K562 (cell line): ENCODE data around the gene ADCY4. TPM values are rescaled to one million over a fixed set of nuclear protein-coding genes. Genes with fewer than 3 reads are reported as not detected.

Experiments
- ATAC-seq: fragments of 200-7000 bp; cut with Tn5 transposase; 3 replicates; pipeline ENCODE4 v1.9.1; 2020; ENCODE audit warnings: moderate library complexity
- BruUV-seq: library from RNA; stranded (reverse); fragments of 400-500 nt; replicated peaks from 2 replicates; lab custom pipeline; 2021; lab: Mats Ljungman, UMichigan
- CTCF ChIA-PET: fragments of 300-600 bp; formaldehyde crosslinking; extraction: SDS; loops from one replicate; lab custom pipeline; 2021; ENCODE audit warnings: low intra/inter-chr PET ratio; lab: Yijun Ruan, JAX
- POLR2A ChIA-PET: fragments of 300-600, 350-650 bp; sonication (Branson Sonifier 250); formaldehyde crosslinking; extraction: SDS; loops from one replicate; lab custom pipeline; 2021; ENCODE audit warnings: antibody characterized with exemption, inconsistent platforms; lab: Yijun Ruan, JAX
- DNase-seq, 4 experiments: peaks; one replicate each; pipeline versions ENCODE4 v3.0.0 to v3.0.0-alpha.2; 2011 to 2018; ENCODE audit warnings: low spot score in 3 of 4, mixed read lengths in 3 of 4; ENCODE audit errors: extremely low read depth in 1 of 4
- FAIRE-seq: peaks from 2 replicates; lab custom pipeline; 2011; peaks lifted over from hg19 to GRCh38; lab: Jason Lieb, UNC
- H2AFZ ChIP-seq: 2 replicates; pipeline ENCODE4 v1.6.0; 2011; ENCODE audit warnings: low read depth, low read length, control low read depth, inconsistent platforms
- H3K27ac ChIP-seq: fragments of 200-600 bp; 3 replicates; pipeline ENCODE4 v1.8.0; 2011; ENCODE audit warnings: low read depth, mild to moderate bottlenecking, control low read depth, inconsistent platforms, low read length, moderate library complexity, mixed read lengths; ENCODE audit errors: extremely low read depth
- H3K27me3 ChIP-seq, 2 experiments: fragments of 300-600 bp in 1 of 2; 2 replicates in 1 of 2; 3 replicates in 1 of 2; pipeline versions ENCODE4 v1.6.0 to v1.8.0; 2011; ENCODE audit warnings: inconsistent platforms in 2 of 2, low read length in 2 of 2, mild to moderate bottlenecking in 1 of 2, mixed read lengths in 1 of 2, moderate library complexity in 1 of 2; ENCODE audit not compliant: control insufficient read depth in 2 of 2, insufficient read depth in 2 of 2
- H3K36me3 ChIP-seq: fragments of 300-600 bp; 3 replicates; pipeline ENCODE4 v1.8.0; 2011; ENCODE audit warnings: mild to moderate bottlenecking, low read length, inconsistent platforms; ENCODE audit not compliant: control insufficient read depth, insufficient read depth
- H3K4me1 ChIP-seq, 2 experiments: fragments of 200-600 bp in 1 of 2; replicated peaks in 1 of 2; 2 replicates in 1 of 2; 3 replicates in 1 of 2; pipeline versions ENCODE4 v1.5.1 to v1.8.0; 2011; ENCODE audit warnings: inconsistent platforms in 2 of 2, low read length in 2 of 2, mild to moderate bottlenecking in 1 of 2, mixed read lengths in 1 of 2, moderate library complexity in 1 of 2; ENCODE audit not compliant: control insufficient read depth in 2 of 2, insufficient read depth in 2 of 2
- H3K4me2 ChIP-seq: 2 replicates; pipeline ENCODE4 v1.6.1; 2011; ENCODE audit warnings: low read length, control low read depth, inconsistent platforms, mixed read lengths; ENCODE audit not compliant: insufficient read depth
- H3K4me3 ChIP-seq: fragments of 200-600 bp; sonication (generic), shearing (Covaris generic); 2 replicates; pipeline ENCODE4 v1.5.1; 2016; ENCODE audit warnings: control low read depth, inconsistent platforms
- H3K79me2 ChIP-seq: fragments of 200-600 bp; 3 replicates; pipeline ENCODE4 v1.8.0; 2011; ENCODE audit warnings: low read length, inconsistent platforms; ENCODE audit not compliant: control insufficient read depth, insufficient read depth
- H3K9ac ChIP-seq, 2 experiments: 2 replicates each; pipeline versions ENCODE4 v1.6.0 to v1.6.1; 2011; ENCODE audit warnings: low read depth in 2 of 2, low read length in 2 of 2, control low read depth in 1 of 2, inconsistent platforms in 1 of 2, mild to moderate bottlenecking in 1 of 2, mixed read lengths in 1 of 2; ENCODE audit not compliant: insufficient read depth in 1 of 2
- H3K9me1 ChIP-seq: one replicate; pipeline ENCODE4 v1.6.0; 2011; ENCODE audit warnings: inconsistent platforms, mild to moderate bottlenecking, low read length, moderate library complexity; ENCODE audit not compliant: control insufficient read depth, insufficient read depth
- H3K9me3 ChIP-seq: replicated peaks from 2 replicates; pipeline ENCODE4 v1.5.1; 2011; ENCODE audit warnings: low read depth, low read length, inconsistent platforms; ENCODE audit not compliant: control insufficient read depth, insufficient read depth
- H4K20me1 ChIP-seq: replicated peaks from 2 replicates; pipeline ENCODE4 v1.6.1; 2011; ENCODE audit warnings: low read length, inconsistent platforms, mixed read lengths; ENCODE audit not compliant: control insufficient read depth, insufficient read depth
- CBFA2T3 ChIP-seq: fragments of 450-650 bp; IDR thresholded peaks from 2 replicates; pipeline ENCODE4 v1.6.1; 2017
- DLX4 ChIP-seq: fragments of 250-450 bp; sonication (Bioruptor Pico); IDR thresholded peaks from 2 replicates; pipeline ENCODE4 v1.6.1; 2021; ENCODE audit warnings: mild to moderate bottlenecking
- DMBX1 ChIP-seq: fragments of 250-450 bp; sonication (Bioruptor Pico); IDR thresholded peaks from 2 replicates; pipeline ENCODE4 v1.8.0; 2022; ENCODE audit warnings: inconsistent platforms, mild to moderate bottlenecking, moderate library complexity, borderline replicate concordance
- ESRRB ChIP-seq: fragments of 250-450 bp; sonication (Bioruptor Pico); IDR thresholded peaks from 2 replicates; pipeline ENCODE4 v1.5.0; 2020; ENCODE audit warnings: mild to moderate bottlenecking, moderate library complexity, borderline replicate concordance
- GABPB2 ChIP-seq: fragments of 250-450 bp; sonication (Bioruptor Pico); conservative IDR thresholded peaks from 2 replicates; pipeline ENCODE4 v1.5.1; 2021; ENCODE audit warnings: mild to moderate bottlenecking
- GTF3C2 ChIP-seq: IDR thresholded peaks from 3 replicates; pipeline ENCODE4 v1.6.1; 2011; ENCODE audit warnings: borderline replicate concordance, mild to moderate bottlenecking, moderate library complexity; ENCODE audit not compliant: insufficient read length; ENCODE audit errors: extremely low read depth
- HDAC3 ChIP-seq: fragments of 450-650 bp; IDR thresholded peaks from 2 replicates; pipeline ENCODE4 v1.6.1; 2018; ENCODE audit warnings: borderline replicate concordance, mild to moderate bottlenecking, moderate library complexity; ENCODE audit not compliant: partially characterized antibody
- HNRNPL ChIP-seq: fragments of 200-400 bp; formaldehyde crosslinking; IDR thresholded peaks from 2 replicates; pipeline ENCODE4 v1.6.1; 2017; ENCODE audit warnings: low read depth, mild to moderate bottlenecking, low read length
- L3MBTL2 ChIP-seq: fragments of 450-650 bp; IDR thresholded peaks from 2 replicates; pipeline ENCODE4 v1.6.1; 2016; ENCODE audit warnings: mild to moderate bottlenecking, moderate library complexity
- MLX ChIP-seq, 2 experiments: fragments of 450-650 bp in 1 of 2; sonication (generic) in 1 of 2; formaldehyde crosslinking; conservative IDR thresholded peaks; 2 replicates each; pipeline versions ENCODE4 v1.4.0 to v1.8.1; 2020 to 2022; ENCODE audit warnings: mild to moderate bottlenecking in 1 of 2, missing genetic modification reagents in 1 of 2
- PHB ChIP-seq: fragments of 250-450 bp; sonication (Bioruptor Pico); IDR thresholded peaks from 2 replicates; pipeline ENCODE4 v1.5.0; 2021
- RAD21 ChIP-seq, 2 experiments: fragments of 250-450 bp in 1 of 2; fragments of 450-650 bp in 1 of 2; sonication (Bioruptor Pico) in 1 of 2; formaldehyde crosslinking in 1 of 2; IDR thresholded peaks in 1 of 2; conservative IDR thresholded peaks in 1 of 2; 2 replicates each; pipeline versions ENCODE4 v1.4.0 to v1.8.0; 2020 to 2022; ENCODE audit warnings: mild to moderate bottlenecking in 2 of 2, moderate library complexity in 1 of 2
- SPI1 ChIP-seq: IDR thresholded peaks from 2 replicates; pipeline ENCODE4 v1.6.1; 2011; ENCODE audit warnings: low read depth, low read length, control low read depth, borderline replicate concordance
- SRSF7 ChIP-seq: fragments of 200-400 bp; formaldehyde crosslinking; optimal IDR thresholded peaks from 2 replicates; pipeline ENCODE3; 2017; ENCODE audit warnings: mild to moderate bottlenecking, low read depth, low read length
- ZFP36 ChIP-seq: fragments of 150-350 bp; IDR thresholded peaks from 2 replicates; pipeline ENCODE4 v1.6.1; 2018; ENCODE audit warnings: low read length, low read depth; ENCODE audit not compliant: partially characterized antibody
- ZKSCAN8 ChIP-seq: fragments of 200-800 bp; sonication (Bioruptor generic); IDR thresholded peaks from 2 replicates; pipeline ENCODE4 v1.6.1; 2016; ENCODE audit warnings: missing genetic modification characterization, missing compliant biosample characterization
- ZNF124 ChIP-seq: sonication (generic); formaldehyde crosslinking; IDR thresholded peaks from 2 replicates; pipeline ENCODE4 v1.8.1; 2022; ENCODE audit warnings: missing genetic modification reagents
- ZNF766 ChIP-seq: fragments of 200-800 bp; sonication (Bioruptor generic); conservative IDR thresholded peaks from 2 replicates; pipeline ENCODE4 v1.6.1; 2016; ENCODE audit warnings: missing genetic modification characterization, missing compliant biosample characterization
- WGBS: fragments of 100-300 bp; shearing (Covaris generic); methylation state at CpG from one replicate; pipeline ENCODE4 v1.1.6; 2016; ENCODE audit warnings: low coverage, mixed read lengths; ENCODE audit not compliant: insufficient coverage; ENCODE audit errors: missing lambda C conversion rate; 5-methylcytosine and 5-hydroxymethylcytosine counted together
- in situ Hi-C: fragments of 300-500 bp; cut with MboI; formaldehyde crosslinking; loops from 4 replicates; pipeline ENCODE4 v1.15.0; 2018; ENCODE audit warnings: inconsistent platforms, mixed read lengths
- intact Hi-C: fragments of 100-400 bp; cut with micrococcal nuclease; formaldehyde crosslinking; loops from 2 replicates; pipeline ENCODE4 v1.14.2; 2022
- polyA plus RNA-seq, 8 experiments: library from polyadenylated mRNA; depleted of rRNA in 4 of 8; stranded (reverse) in 5 of 8; unstranded in 3 of 8; fragments of >200 nt; fragmentation: Nextera tagmentation in 2 of 8; fragmentation: Illumina TruSeq in 1 of 8; extraction: Ambion mirVana in 2 of 8; extraction: Trizol in 1 of 8; gene quantifications; 2 replicates each; pipeline versions ENCODE4 v1.2.1 to v1.2.3, GENCODE V29; 2011 to 2014; ENCODE audit warnings: inconsistent platforms in 1 of 8, missing spikeins in 1 of 8
- total RNA-seq, 7 experiments: library from RNA; depleted of rRNA in 6 of 7; stranded (reverse); fragments of >200 nt in 6 of 7; fragmentation: Illumina TruSeq in 2 of 7; extraction: Trizol in 2 of 7; gene quantifications; 2 replicates each; pipeline versions ENCODE4 v1.2.1 to v1.2.3, GENCODE V29; 2011 to 2021; ENCODE audit warnings: low replicate concordance in 1 of 7

The ADCY4 gene
- total and polyA plus RNA-seq, 9 of the 15 experiments (the other 6 are each of a cell fraction or from before 2014, with no cell fraction given) = 0.04 to 0.31 (median 0.15) TPM; not detected in 2

- FAIRE-seq (no peak), ATAC-seq (no peak), DNase-seq (no peak)
- ChIA-PET POLR2A (no interaction called here), CTCF (no interaction called here)
- Histone ChIP-seq H3K4me1 (peaks cover 16 to 19% of the 10 kb centered on the region in 2 experiments; a peak in 4 of 5 replicates), H3K9me3 (no peaks in the 10 kb centered on the region), H3K4me2 (no peak overlapping the region), H3K4me3 (no peak overlapping the region), H3K79me2 (no peaks in the 10 kb centered on the region), H3K9me1 (peaks cover 2% of the 10 kb centered on the region), H3K27me3 (no peaks in the 10 kb centered on the region), H3K27ac (no peak overlapping the region), H3K9ac (0 out of 4 replicates have a peak overlapping the region, but pooled peaks of 1 of the 2 experiments have one; percentile 36), H3K36me3 (no peaks in the 10 kb centered on the region; the same call in 2 of the 3 replicates), H4K20me1 (no peaks in the 10 kb centered on the region), H2AFZ (no peak overlapping the region)
- in situ Hi-C loops = no loop called here
- no TSS peak for BruUV-seq
- intact Hi-C loops = no loop called here
- 44% methylated on average over 10 of the region's 11 CpGs for WGBS
- TF ChIP-seq RAD21 (CRISPR knock-in tag; conservative IDR thresholded peaks at IDR 0.05 in 1 of 2, IDR thresholded peaks at IDR 0.05 in 1 of 2) = no peak
- TF ChIP-seq ZKSCAN8 (CRISPR knock-in tag) = no peak
- 0 out of 2 replicates have a peak, but pooled peaks have one; percentile 17 for TF ChIP-seq SPI1
- TF ChIP-seq SRSF7 = no peak
- no peak for TF ChIP-seq ESRRB (CRISPR knock-in tag)
- TF ChIP-seq HDAC3 = no peak
- TF ChIP-seq L3MBTL2 = 0 out of 2 replicates have a peak, but pooled peaks have one; percentile 32
- TF ChIP-seq ZNF766 (CRISPR knock-in tag) = no peak
- TF ChIP-seq GABPB2 (CRISPR knock-in tag) = no peak
- no peak for TF ChIP-seq HNRNPL
- no peak for TF ChIP-seq DMBX1 (CRISPR knock-in tag)
- no peak for TF ChIP-seq DLX4
- TF ChIP-seq CBFA2T3 = 0 out of 2 replicates have a peak, but pooled peaks have one; percentile 26
- TF ChIP-seq PHB (CRISPR knock-in tag) = no peak
- TF ChIP-seq GTF3C2 = no peak
- no peak for TF ChIP-seq ZNF124 (CRISPR knock-in tag)
- no peak for TF ChIP-seq MLX (CRISPR knock-in tag; conservative IDR thresholded peaks at IDR 0.05)
- TF ChIP-seq ZFP36 = no peak
These were observed 57.1 kb downstream of the ADCY4 start for GRCh38 chr14:24277606-24278321.
